HG03196 (cell line): ENCODE measurements around the gene R3HDML.

Experiments used
- ATAC-seq: cut with Tn5 transposase; IDR thresholded peaks from one replicate; pipeline ENCODE4 v1.9.1; 2021; ENCODE audit not compliant: unreplicated experiment

Gene R3HDML

DNA sequence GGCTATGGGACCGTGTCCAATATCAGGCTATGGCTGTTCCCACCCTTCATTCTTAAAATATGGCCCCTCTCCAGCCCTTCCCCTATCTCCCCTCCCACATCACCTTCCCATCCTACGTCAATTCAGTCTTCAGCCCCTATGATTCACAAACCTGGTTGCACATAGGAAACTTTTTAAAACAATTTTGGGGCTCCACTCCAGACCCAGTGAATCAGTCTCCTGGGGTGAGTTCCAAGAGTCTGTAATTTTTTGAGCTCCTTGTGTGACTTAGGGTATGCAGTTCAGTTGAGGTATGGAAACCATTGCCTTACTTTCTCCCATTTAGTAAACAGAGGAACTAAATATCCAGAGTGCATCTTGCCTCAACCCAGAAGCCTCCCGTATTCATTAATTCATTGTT is 24.2 kb downstream of the R3HDML start:
- ATAC-seq, result no peak

GRCh38 chr20:44362466-44362940 is 25.7 kb downstream of the R3HDML start:
- ATAC-seq, result no peak

DNA sequence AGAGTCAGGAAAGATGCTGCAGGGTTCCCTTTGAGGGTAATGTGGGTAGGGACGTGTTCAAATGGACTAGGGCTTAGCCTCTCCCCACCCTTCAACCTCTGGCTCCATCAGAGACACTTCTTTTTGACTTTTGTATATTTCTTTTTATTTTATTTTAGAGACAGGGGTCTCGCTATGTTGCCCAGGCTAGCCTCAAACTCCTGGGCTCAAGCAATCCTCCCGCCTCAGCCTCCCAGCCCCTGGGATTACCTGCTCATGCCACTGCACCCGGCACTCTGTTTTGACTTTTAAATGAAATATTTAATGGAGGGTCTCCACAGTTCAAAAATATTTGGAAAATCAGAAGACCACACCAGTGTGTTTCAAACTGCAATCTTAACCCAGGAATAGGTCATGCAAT is 27.2 kb downstream of the R3HDML start:
- ATAC-seq, result no peak

GRCh38 chr20:44364780-44365179 is 27.9 kb downstream of the R3HDML start:
- no peak for ATAC-seq

DNA sequence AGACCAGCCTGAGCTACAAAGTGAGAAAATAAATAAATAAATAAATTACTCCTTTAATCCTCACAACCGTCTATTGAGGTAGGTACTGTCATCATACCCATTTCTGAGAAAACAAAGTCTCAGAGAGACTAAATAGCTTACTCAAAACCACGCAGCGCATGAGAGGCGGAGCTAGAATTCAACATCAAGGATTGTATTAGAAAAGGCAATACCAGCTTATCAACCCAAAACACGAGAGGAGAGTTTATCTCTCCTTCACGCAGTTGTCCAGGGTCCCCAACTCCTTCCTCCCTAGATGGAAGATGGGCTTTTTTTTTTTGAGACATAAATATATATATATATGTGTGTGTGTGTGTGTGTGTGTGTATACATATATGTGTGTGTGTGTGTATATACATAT is 30.9 kb downstream of the R3HDML start:
- no peak for ATAC-seq

DNA sequence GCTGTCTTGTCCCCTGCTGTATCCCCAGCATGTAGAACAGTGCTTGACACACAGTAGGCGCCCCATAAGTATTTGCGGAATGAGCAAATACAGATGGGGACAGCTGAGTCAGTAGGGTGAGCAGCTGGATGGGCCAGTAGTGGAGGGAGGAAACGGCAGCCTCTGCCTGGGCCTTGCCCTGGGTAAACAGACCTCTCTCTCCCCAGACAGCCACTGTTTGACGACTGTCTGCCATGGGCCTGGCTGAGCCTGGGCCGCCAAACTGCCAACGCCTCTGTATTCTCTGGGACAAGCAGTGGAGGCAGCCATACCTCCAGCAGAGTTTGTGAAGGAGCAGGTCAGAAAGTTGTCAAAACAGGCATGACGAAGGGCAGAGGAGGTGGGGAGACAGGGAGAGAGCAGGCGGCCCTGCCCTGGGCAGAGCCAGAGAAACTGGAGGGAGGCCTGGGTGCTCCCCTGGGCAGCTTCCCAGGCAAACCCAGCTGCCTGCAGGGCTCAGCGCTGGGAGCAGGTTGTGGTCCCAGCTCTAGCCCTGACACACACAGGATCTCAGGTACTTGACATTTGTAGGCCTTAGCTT is 33.9 kb downstream of the R3HDML start:
- no peak for ATAC-seq

DNA sequence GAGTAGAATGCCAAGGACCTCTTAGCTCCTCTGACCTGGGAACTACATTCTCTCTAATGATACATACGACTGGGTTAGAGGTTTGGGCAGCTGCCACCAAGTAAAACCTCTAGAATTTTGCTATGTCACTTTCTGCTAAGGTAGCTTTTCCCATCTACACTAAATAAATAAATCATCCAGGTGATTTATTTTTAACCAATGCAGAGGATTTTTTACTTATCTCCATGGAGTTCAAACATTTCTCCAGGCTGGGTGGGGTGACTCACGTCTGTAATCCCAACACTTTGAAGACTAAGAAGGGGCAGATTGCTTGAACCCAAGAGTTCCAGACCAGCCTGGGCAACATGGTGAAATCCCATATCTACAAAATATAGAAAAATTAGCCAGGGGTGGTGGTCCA is 45.8 kb downstream of the R3HDML start:
- ATAC-seq, result no peak

GRCh38 chr20:44384423-44385027 is 47.7 kb downstream of the R3HDML start:
- ATAC-seq, result no peak

GRCh38 chr20:44388466-44389023 is 51.7 kb downstream of the R3HDML start:
- ATAC-seq, result no peak

DNA sequence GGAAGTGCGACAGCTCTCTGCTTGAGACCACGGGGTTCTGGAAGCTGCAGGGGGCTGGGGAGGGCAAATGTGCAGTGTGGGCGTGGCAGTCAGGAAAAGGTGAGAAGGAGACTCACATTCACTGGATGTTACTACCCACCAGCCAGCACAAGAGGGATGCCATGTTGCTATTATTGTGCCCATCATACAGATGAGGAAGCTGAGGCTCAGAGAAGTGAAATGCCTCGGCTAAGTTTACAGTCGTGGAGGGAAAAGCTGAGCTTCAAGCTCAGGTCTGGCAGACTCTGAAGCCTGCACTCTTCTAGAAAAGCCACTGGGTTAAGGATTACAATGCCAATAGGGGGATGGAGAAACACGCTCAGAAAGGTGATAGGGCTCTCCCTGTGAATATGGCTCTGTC is 53.0 kb downstream of the R3HDML start:
- ATAC-seq, result no peak

- ATAC-seq, result no peak
Observed at GRCh38 chr20:44390280-44390679, 53.4 kb downstream of the R3HDML start.

DNA sequence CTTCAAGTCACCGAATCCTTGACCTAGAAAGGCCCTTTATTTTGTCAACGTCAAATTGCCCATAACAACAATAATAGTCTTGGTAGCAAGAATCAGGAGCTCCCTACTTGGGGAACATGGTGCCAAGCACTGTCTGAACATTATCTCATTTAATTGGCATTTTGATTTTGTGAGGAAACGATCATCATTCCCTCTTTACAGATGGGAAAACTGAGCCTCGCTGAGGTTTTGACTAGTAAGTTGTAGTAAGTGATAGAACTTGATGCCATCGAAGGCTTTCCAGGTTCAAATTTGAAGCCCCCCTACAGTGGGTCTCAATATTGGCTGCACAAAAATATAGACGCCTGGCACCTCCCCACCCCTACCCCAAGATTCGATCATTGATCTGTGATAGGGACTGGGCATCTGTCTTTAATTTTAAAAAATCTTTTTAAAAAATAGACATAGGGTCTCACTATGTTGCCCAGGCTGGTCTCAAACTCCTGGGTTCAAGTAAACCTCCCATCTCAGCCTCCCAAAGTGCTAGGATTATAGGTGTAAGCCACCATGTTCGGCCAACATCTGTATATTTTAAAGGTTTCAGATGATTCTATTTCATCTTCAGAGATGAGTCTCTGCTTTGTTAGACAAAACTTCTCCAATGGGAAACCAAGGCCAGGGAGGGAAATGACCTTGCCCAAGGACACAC is 55.4 kb downstream of the R3HDML start:
- no peak for ATAC-seq

GRCh38 chr20:44392776-44393607 is 56.1 kb downstream of the R3HDML start:
- ATAC-seq, result no peak

DNA sequence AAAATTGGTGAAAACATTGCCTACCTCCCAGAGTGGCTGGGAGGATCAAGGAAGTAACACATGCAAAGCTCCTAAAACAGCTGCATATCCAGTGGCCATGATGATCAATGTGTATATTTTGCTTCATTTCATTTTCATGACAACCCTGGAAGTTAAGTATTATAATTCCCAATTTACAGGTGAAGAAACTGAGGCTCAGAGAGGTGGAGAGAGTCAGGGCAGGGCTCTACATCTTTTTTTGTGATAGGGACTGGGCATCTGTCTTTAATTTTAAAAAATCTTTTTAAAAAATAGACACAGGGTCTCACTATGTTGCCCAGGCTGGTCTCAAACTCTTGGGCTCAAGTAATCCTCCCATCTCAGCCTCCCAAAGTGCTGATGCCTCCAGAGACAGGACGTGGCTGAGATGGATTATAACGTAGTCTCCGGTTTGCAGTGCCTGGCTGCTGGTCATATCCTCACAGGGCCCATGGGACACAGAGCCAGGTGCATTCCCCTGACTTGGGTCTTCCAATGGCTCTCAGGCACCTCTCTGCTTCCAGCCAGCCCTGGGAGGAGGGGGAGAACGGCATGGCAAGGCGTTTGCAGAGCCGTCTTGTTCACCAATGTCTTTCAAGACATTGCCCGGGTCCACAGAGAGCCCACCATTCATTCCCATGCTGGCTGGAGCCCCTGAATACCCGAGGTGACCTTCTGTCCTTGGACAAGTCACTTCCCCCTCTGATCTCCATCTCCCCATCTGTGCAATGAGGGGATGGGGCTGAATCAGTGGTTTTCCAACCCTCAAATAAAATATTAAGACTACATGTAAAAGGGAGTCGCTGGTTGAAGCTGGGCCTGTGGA is 57.0 kb downstream of the R3HDML start:
- no peak for ATAC-seq

DNA sequence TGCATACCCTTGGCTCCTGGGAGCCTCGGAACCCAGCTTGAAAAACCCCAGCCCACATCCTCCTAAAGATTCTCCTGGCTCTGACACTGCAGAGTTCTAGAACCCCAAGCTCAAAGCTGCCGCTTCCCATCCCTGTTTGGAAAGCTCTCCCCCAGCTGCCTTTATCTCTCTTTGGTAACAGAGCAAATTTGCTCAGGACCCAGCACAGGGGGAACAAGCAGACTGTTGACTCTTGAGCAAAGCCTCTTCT is 57.5 kb downstream of the R3HDML start:
- ATAC-seq, result no peak

GRCh38 chr20:44394702-44395460 is 58.0 kb downstream of the R3HDML start:
- no peak for ATAC-seq

- ATAC-seq, result no peak
Observed at GRCh38 chr20:44395461-44396340, 58.9 kb downstream of the R3HDML start.

GRCh38 chr20:44396369-44397130 is 59.7 kb downstream of the R3HDML start:
- ATAC-seq, result no peak
